K562 (cell line): ENCODE results near the gene ASPRV1. TPM values are rescaled to one million over a fixed set of nuclear protein-coding genes. Genes with fewer than 3 reads are reported as not detected.

Experiments used
- KAT7 ChIP-seq: sonication (generic); formaldehyde crosslinking; IDR thresholded peaks from 2 replicates; pipeline ENCODE4 v1.8.0; 2022; ENCODE audit warnings: missing genetic modification reagents, mild to moderate bottlenecking, borderline replicate concordance
- ZNF146 ChIP-seq: IDR thresholded peaks from one replicate; pipeline ENCODE4 v1.6.1; 2018; ENCODE audit warnings: missing compliant biosample characterization; ENCODE audit not compliant: unreplicated experiment
- polyA plus RNA-seq, 8 experiments: library from polyadenylated mRNA; depleted of rRNA in 4 of 8; stranded (reverse) in 5 of 8; unstranded in 3 of 8; fragments of >200 nt; fragmentation: Nextera tagmentation in 2 of 8; fragmentation: Illumina TruSeq in 1 of 8; extraction: Ambion mirVana in 2 of 8; extraction: Trizol in 1 of 8; gene quantifications; 2 replicates each; pipeline versions ENCODE4 v1.2.1 to v1.2.3, GENCODE V29; 2011 to 2014; ENCODE audit warnings: inconsistent platforms in 1 of 8, missing spikeins in 1 of 8
- total RNA-seq, 7 experiments: library from RNA; depleted of rRNA in 6 of 7; stranded (reverse); fragments of >200 nt in 6 of 7; fragmentation: Illumina TruSeq in 2 of 7; extraction: Trizol in 2 of 7; gene quantifications; 2 replicates each; pipeline versions ENCODE4 v1.2.1 to v1.2.3, GENCODE V29; 2011 to 2021; ENCODE audit warnings: low replicate concordance in 1 of 7
- TF ChIP-seq, protein P1 (sequence below): IDR thresholded peaks from 2 replicates; pipeline ENCODE4 v1.6.1; 2014; ENCODE audit warnings: antibody characterized with exemption
- TF ChIP-seq, protein P2 (sequence below): fragments of 450-650 bp; IDR thresholded peaks from 2 replicates; pipeline ENCODE4 v1.6.1; 2016; ENCODE audit warnings: low read depth
- TF ChIP-seq, protein P3 (sequence below), 2 experiments: IDR thresholded peaks; 2 replicates each; pipeline ENCODE4 v1.6.1; 2012; ENCODE audit warnings: improper control_type of control experiment in 2 of 2, low read depth in 2 of 2, low read length in 2 of 2, borderline replicate concordance in 1 of 2

The ASPRV1 gene
- total and polyA plus RNA-seq, 9 of the 15 experiments (the other 6 are each of a cell fraction or from before 2014, with no cell fraction given), result 0.17 to 0.72 (median 0.47) TPM; not detected in 1

DNA sequence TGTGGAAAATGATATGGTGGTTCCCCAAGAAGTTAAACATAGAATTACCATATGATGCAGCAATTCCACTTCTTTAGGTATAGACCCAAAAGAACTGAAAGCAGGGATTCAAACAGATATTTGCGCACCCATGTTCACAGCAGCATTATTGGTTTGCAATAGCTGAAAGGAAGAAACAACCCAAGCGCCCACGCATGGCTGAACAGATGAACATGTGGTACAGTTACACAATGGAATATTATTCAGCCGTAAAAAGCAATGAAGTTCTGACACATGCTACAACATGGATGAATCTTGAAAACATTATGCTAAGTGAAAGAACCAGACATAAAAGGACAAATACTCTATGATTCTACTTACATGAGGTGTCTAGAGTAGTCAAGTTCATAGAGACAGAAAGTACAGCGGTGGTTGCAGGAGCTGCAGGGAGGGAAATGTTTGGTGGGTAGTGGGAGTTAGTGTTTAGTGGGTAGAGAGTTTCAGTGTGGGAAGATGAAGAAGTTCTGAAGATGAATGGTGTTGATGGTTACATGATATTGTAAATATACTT is 26.7 kb upstream of the ASPRV1 start (continued):
- TF ChIP-seq, protein P1, sequence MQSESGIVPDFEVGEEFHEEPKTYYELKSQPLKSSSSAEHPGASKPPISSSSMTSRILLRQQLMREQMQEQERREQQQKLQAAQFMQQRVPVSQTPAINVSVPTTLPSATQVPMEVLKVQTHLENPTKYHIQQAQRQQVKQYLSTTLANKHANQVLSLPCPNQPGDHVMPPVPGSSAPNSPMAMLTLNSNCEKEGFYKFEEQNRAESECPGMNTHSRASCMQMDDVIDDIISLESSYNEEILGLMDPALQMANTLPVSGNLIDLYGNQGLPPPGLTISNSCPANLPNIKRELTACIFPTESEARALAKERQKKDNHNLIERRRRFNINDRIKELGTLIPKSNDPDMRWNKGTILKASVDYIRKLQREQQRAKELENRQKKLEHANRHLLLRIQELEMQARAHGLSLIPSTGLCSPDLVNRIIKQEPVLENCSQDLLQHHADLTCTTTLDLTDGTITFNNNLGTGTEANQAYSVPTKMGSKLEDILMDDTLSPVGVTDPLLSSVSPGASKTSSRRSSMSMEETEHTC, result no peak
- TF ChIP-seq ZNF146 (CRISPR knock-in tag), result no peak
- TF ChIP-seq, protein P2, sequence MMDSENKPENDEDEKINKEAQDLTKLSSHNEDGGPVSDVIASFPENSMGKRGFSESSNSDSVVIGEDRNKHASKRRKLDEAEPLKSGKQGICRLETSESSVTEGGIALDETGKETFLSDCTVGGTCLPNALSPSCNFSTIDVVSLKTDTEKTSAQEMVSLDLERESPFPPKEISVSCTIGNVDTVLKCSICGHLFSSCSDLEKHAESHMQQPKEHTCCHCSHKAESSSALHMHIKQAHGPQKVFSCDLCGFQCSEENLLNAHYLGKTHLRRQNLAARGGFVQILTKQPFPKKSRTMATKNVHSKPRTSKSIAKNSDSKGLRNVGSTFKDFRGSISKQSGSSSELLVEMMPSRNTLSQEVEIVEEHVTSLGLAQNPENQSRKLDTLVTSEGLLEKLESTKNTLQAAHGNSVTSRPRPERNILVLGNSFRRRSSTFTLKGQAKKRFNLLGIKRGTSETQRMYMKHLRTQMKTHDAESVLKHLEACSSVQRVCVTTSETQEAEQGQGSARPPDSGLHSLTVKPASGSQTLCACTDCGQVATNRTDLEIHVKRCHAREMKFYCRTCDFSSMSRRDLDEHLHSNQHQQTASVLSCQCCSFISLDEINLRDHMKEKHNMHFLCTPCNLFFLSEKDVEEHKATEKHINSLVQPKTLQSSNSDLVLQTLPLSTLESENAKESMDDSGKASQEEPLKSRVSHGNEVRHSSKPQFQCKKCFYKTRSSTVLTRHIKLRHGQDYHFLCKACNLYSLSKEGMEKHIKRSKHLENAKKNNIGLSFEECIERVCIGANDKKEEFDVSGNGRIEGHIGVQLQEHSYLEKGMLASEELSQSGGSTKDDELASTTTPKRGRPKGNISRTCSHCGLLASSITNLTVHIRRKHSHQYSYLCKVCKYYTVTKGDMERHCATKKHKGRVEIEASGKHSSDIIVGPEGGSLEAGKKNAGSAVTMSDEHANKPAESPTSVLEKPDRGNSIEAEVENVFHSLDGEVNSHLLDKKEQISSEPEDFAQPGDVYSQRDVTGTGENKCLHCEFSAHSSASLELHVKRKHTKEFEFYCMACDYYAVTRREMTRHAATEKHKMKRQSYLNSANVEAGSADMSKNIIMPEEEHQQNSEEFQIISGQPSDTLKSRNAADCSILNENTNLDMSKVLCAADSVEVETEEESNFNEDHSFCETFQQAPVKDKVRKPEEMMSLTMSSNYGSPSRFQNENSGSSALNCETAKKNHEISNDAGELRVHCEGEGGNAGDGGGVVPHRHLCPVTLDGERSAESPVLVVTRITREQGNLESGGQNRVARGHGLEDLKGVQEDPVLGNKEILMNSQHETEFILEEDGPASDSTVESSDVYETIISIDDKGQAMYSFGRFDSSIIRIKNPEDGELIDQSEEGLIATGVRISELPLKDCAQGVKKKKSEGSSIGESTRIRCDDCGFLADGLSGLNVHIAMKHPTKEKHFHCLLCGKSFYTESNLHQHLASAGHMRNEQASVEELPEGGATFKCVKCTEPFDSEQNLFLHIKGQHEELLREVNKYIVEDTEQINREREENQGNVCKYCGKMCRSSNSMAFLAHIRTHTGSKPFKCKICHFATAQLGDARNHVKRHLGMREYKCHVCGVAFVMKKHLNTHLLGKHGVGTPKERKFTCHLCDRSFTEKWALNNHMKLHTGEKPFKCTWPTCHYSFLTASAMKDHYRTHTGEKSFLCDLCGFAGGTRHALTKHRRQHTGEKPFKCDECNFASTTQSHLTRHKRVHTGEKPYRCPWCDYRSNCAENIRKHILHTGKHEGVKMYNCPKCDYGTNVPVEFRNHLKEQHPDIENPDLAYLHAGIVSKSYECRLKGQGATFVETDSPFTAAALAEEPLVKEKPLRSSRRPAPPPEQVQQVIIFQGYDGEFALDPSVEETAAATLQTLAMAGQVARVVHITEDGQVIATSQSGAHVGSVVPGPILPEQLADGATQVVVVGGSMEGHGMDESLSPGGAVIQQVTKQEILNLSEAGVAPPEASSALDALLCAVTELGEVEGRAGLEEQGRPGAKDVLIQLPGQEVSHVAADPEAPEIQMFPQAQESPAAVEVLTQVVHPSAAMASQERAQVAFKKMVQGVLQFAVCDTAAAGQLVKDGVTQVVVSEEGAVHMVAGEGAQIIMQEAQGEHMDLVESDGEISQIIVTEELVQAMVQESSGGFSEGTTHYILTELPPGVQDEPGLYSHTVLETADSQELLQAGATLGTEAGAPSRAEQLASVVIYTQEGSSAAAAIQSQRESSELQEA, result no peak
- TF ChIP-seq, protein P3, sequence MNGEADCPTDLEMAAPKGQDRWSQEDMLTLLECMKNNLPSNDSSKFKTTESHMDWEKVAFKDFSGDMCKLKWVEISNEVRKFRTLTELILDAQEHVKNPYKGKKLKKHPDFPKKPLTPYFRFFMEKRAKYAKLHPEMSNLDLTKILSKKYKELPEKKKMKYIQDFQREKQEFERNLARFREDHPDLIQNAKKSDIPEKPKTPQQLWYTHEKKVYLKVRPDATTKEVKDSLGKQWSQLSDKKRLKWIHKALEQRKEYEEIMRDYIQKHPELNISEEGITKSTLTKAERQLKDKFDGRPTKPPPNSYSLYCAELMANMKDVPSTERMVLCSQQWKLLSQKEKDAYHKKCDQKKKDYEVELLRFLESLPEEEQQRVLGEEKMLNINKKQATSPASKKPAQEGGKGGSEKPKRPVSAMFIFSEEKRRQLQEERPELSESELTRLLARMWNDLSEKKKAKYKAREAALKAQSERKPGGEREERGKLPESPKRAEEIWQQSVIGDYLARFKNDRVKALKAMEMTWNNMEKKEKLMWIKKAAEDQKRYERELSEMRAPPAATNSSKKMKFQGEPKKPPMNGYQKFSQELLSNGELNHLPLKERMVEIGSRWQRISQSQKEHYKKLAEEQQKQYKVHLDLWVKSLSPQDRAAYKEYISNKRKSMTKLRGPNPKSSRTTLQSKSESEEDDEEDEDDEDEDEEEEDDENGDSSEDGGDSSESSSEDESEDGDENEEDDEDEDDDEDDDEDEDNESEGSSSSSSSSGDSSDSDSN (IDR thresholded peaks at IDR 0.05; ENCODE audit: borderline replicate concordance in 1 of 2, low read depth in 2 of 2, low read length in 2 of 2), result no peak
- no peak for TF ChIP-seq KAT7 (CRISPR knock-in tag)
- TF ChIP-seq, all 486 proteins: peak for 0
